ENCODE results near the gene RAB35.

DNA sequence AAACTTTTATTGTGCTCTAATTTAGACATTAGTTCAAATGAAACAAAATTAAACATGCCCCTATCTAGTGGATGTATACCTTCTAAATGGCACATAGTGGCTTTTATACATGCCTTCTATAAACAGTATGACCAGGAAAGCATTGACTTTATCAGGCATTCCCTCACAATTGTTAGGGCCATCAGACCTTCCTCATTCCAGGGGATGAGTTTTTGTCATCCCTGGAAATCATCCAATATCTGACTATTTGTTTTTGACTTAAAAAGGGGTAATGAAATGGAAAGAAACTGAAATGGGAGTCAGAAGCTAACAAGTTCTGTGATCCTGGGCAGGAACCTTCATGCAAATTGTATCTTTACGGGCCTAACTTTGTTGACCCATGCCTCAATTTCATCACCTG lies 69.5 kb downstream of the RAB35 start:
- TF ChIP-seq POLR2AphosphoS5 (IDR thresholded peaks at IDR 0.05; ENCODE audit: low read depth, low read length), result no peak
- TF ChIP-seq TAF1 (IDR thresholded peaks at IDR 0.05; ENCODE audit: borderline replicate concordance, insufficient read depth, low read length), result no peak
- TF ChIP-seq, protein P1, sequence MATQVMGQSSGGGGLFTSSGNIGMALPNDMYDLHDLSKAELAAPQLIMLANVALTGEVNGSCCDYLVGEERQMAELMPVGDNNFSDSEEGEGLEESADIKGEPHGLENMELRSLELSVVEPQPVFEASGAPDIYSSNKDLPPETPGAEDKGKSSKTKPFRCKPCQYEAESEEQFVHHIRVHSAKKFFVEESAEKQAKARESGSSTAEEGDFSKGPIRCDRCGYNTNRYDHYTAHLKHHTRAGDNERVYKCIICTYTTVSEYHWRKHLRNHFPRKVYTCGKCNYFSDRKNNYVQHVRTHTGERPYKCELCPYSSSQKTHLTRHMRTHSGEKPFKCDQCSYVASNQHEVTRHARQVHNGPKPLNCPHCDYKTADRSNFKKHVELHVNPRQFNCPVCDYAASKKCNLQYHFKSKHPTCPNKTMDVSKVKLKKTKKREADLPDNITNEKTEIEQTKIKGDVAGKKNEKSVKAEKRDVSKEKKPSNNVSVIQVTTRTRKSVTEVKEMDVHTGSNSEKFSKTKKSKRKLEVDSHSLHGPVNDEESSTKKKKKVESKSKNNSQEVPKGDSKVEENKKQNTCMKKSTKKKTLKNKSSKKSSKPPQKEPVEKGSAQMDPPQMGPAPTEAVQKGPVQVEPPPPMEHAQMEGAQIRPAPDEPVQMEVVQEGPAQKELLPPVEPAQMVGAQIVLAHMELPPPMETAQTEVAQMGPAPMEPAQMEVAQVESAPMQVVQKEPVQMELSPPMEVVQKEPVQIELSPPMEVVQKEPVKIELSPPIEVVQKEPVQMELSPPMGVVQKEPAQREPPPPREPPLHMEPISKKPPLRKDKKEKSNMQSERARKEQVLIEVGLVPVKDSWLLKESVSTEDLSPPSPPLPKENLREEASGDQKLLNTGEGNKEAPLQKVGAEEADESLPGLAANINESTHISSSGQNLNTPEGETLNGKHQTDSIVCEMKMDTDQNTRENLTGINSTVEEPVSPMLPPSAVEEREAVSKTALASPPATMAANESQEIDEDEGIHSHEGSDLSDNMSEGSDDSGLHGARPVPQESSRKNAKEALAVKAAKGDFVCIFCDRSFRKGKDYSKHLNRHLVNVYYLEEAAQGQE (IDR thresholded peaks at IDR 0.05; ENCODE audit: insufficient read depth in 1 of 2, low read depth in 2 of 2, low read length in 2 of 2), result no peak
- TF ChIP-seq SIN3A (IDR thresholded peaks at IDR 0.05; ENCODE audit: borderline replicate concordance, insufficient read depth, low read length), result no peak

Data from PFSK-1 (cell line).